Fibroblast of pulmonary artery (primary cell): ENCODE data around the gene S1PR1.

Experiments
- DNase-seq: peaks from one replicate; pipeline ENCODE4 v3.0.0-alpha.2; 2010; ENCODE audit warnings: low read depth
- H3K4me3 ChIP-seq: replicated peaks from 2 replicates; pipeline ENCODE4 v1.5.1; 2011; ENCODE audit warnings: low read depth, mild to moderate bottlenecking, control low read depth, low read length, moderate library complexity
- CTCF ChIP-seq: IDR thresholded peaks from 2 replicates; pipeline ENCODE4 v1.5.1; 2011; ENCODE audit warnings: mild to moderate bottlenecking, control low read depth, low read length, inconsistent platforms; ENCODE audit errors: missing control alignments

The S1PR1 gene

GRCh38 chr1:101259744-101260148 is 22.9 kb downstream of the S1PR1 start:
- peak; percentile 90 for DNase-seq
- H3K4me3 ChIP-seq: no peak overlapping the region
- TF ChIP-seq CTCF: no peak

GRCh38 chr1:101260556-101261350 is 23.9 kb downstream of the S1PR1 start:
- TF ChIP-seq CTCF: no peak
- no peak for DNase-seq
- no peak overlapping the region for H3K4me3 ChIP-seq

- DNase-seq: no peak
- no peak for TF ChIP-seq CTCF
These were observed 24.8 kb downstream of the S1PR1 start for GRCh38 chr1:101261623-101262022.

GRCh38 chr1:101262060-101262459 is 25.2 kb downstream of the S1PR1 start:
- peak; percentile 55 for DNase-seq
- no peak overlapping the region for H3K4me3 ChIP-seq
- no peak for TF ChIP-seq CTCF

More at GRCh38 chr1:101261623-101262022, 24.8 kb downstream of the S1PR1 start:
- H3K4me3 ChIP-seq: no peak overlapping the region

- H3K4me3 ChIP-seq: no peak overlapping the region
- TF ChIP-seq CTCF: no peak
- DNase-seq: no peak
These were observed 26.0 kb downstream of the S1PR1 start for GRCh38 chr1:101262630-101263348.

- peak; percentile 48 for DNase-seq
- no peak for TF ChIP-seq CTCF
- H3K4me3 ChIP-seq: no peak overlapping the region
These were observed 27.9 kb downstream of the S1PR1 start for GRCh38 chr1:101264697-101265096.

- TF ChIP-seq CTCF: no peak
- no peak overlapping the region for H3K4me3 ChIP-seq
- DNase-seq: no peak
These were observed 28.9 kb downstream of the S1PR1 start for GRCh38 chr1:101265684-101266083.
